ENCODE data around the gene ROCK2. TPM values are rescaled to one million over a fixed set of nuclear protein-coding genes. Genes with fewer than 3 reads are reported as not detected.

ROCK2 gene
- total RNA-seq, 4 donors from 2014 or later, result 51.0 to 75.9 (median 67.6) TPM

DNA sequence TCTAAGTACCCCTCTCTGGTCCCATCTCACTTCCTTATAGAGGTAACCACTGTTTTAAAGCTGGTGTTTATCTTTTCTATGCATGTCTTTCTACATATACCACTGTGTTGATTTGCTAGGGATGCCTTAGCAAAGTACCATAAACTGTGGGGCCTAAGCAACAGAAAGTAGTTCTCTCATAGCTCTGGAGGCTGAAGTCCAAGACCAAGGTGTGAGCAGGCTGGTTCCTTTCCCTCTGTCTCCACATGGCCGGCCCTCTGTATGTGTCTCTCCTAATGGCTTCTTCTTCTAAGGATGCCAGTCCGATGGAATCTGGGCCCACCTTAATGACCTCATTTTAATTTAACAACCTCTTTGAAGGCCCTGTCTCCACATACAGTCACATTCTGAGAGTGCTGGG lies 40.8 kb upstream of the ROCK2 start:
- H3K4me3 ChIP-seq, result no peak overlapping the region
- peaks cover 0 to 47% (median 3%) of the 10 kb centered on the region in 4 donors for H3K4me1 ChIP-seq
- peak overlapping the region in 2 of 4 donors; percentile 48 to 51 for H3K27ac ChIP-seq
- no peaks in the 10 kb centered on the region for H3K9me3 ChIP-seq
- peak in 1 of 3 donors; percentile 68 for DNase-seq
- H3K36me3 ChIP-seq, result no peaks in the 10 kb centered on the region
- no peak for TF ChIP-seq POLR2A (IDR thresholded peaks at IDR 0.05)
- TF ChIP-seq, protein P1, sequence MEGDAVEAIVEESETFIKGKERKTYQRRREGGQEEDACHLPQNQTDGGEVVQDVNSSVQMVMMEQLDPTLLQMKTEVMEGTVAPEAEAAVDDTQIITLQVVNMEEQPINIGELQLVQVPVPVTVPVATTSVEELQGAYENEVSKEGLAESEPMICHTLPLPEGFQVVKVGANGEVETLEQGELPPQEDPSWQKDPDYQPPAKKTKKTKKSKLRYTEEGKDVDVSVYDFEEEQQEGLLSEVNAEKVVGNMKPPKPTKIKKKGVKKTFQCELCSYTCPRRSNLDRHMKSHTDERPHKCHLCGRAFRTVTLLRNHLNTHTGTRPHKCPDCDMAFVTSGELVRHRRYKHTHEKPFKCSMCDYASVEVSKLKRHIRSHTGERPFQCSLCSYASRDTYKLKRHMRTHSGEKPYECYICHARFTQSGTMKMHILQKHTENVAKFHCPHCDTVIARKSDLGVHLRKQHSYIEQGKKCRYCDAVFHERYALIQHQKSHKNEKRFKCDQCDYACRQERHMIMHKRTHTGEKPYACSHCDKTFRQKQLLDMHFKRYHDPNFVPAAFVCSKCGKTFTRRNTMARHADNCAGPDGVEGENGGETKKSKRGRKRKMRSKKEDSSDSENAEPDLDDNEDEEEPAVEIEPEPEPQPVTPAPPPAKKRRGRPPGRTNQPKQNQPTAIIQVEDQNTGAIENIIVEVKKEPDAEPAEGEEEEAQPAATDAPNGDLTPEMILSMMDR (IDR thresholded peaks at IDR 0.05), result no peak
- no peaks in the 10 kb centered on the region for H3K27me3 ChIP-seq

- DNase-seq, result no peak
- Histone ChIP-seq H3K27me3 (no peaks in the 10 kb centered on the region), H3K9me3 (no peaks in the 10 kb centered on the region), H3K27ac (peak overlapping the region in 3 of 4 donors; percentile 70 to 82 (median 75)), H3K36me3 (no peaks in the 10 kb centered on the region), H3K4me1 (peaks cover 0 to 30% (median 17%) of the 10 kb centered on the region in 4 donors), H3K4me3 (no peak overlapping the region)
- no peak for TF ChIP-seq POLR2A (IDR thresholded peaks at IDR 0.05)
- TF ChIP-seq, protein P1 (IDR thresholded peaks at IDR 0.05), result no peak
Observed at GRCh38 chr2:11379558-11379957, 35.1 kb upstream of the ROCK2 start.

DNA sequence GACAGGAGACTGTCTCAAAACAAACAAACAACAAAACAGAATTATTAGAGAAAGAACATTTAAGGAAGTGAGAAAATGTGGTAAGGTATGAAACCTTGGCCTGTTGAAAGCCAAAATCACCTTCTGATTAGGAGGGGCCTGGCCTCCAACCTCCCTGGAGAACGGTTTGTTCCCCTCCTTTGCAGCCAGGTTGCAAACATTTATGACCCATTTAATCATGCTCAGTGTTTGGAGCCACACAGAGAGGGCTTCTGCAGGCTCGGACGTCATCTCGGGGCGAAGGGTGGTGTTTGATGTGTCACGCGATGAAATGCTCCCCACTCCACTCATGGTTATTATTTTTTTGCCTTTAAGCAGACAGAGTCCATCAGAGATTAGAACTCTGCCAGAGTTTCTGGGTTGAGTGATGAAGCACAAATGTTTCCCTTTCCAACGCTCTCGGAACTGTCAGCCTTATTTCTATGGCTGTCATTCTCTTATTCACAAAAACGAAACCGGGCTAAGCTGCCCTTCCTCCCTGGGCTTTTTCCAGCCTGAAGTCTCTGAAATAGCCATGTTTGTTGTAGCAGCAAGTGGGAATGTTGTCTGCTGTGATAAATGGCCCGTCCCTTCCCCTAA lies 33.6 kb upstream of the ROCK2 start:
- Histone ChIP-seq H3K36me3 (no peaks in the 10 kb centered on the region), H3K4me3 (peak overlapping the region in 3 of 4 donors; percentile 8 to 18 (median 10)), H3K9me3 (no peaks in the 10 kb centered on the region), H3K27me3 (no peaks in the 10 kb centered on the region), H3K27ac (peak overlapping the region; percentile 64 to 82 (median 72)), H3K4me1 (peaks cover 0 to 38% (median 19%) of the 10 kb centered on the region in 4 donors)
- no peak for TF ChIP-seq POLR2A (IDR thresholded peaks at IDR 0.05)
- TF ChIP-seq, protein P1 (IDR thresholded peaks at IDR 0.05), result no peak
- peak; percentile 63 to 86 (median 68) for DNase-seq

GRCh38 chr2:11376071-11376470 lies 31.6 kb upstream of the ROCK2 start:
- H3K27ac ChIP-seq, result peak overlapping the region; percentile 57 to 92 (median 76)
- DNase-seq, result no peak
- H3K27me3 ChIP-seq, result no peaks in the 10 kb centered on the region
- H3K9me3 ChIP-seq, result no peaks in the 10 kb centered on the region
- no peak overlapping the region for H3K4me3 ChIP-seq
- no peak for TF ChIP-seq POLR2A (IDR thresholded peaks at IDR 0.05)
- TF ChIP-seq, protein P1 (IDR thresholded peaks at IDR 0.05), result no peak
- H3K36me3 ChIP-seq, result no peaks in the 10 kb centered on the region
- peaks cover 0 to 44% (median 21%) of the 10 kb centered on the region in 4 donors for H3K4me1 ChIP-seq

GRCh38 chr2:11375689-11376027 lies 31.2 kb upstream of the ROCK2 start:
- H3K9me3 ChIP-seq, result no peaks in the 10 kb centered on the region
- no peak for TF ChIP-seq POLR2A (IDR thresholded peaks at IDR 0.05)
- TF ChIP-seq, protein P1 (IDR thresholded peaks at IDR 0.05), result no peak
- no peak overlapping the region for H3K4me3 ChIP-seq
- H3K4me1 ChIP-seq, result peaks cover 0 to 46% (median 22%) of the 10 kb centered on the region in 4 donors
- no peaks in the 10 kb centered on the region for H3K27me3 ChIP-seq
- DNase-seq, result no peak
- H3K36me3 ChIP-seq, result no peaks in the 10 kb centered on the region
- H3K27ac ChIP-seq, result peak overlapping the region; percentile 57 to 92 (median 76)

Data from Peyer's patch (tissue), 4 donors.